Stimulated activated CD4-positive, alpha-beta T cell treated with anti-CD3 and anti-CD28 coated beads, Interleukin-1b, Interleukin-23, amount 100 ng/mL, for 24 hours (primary cell): ENCODE measurements around the gene MTFR1L.

Experiments
- DNase-seq, 4 experiments: peaks; one replicate each; pipeline ENCODE4 v3.0.0-alpha.2; 2020; ENCODE audit warnings: low read depth in 4 of 4, low spot score in 1 of 4

Gene MTFR1L

DNA sequence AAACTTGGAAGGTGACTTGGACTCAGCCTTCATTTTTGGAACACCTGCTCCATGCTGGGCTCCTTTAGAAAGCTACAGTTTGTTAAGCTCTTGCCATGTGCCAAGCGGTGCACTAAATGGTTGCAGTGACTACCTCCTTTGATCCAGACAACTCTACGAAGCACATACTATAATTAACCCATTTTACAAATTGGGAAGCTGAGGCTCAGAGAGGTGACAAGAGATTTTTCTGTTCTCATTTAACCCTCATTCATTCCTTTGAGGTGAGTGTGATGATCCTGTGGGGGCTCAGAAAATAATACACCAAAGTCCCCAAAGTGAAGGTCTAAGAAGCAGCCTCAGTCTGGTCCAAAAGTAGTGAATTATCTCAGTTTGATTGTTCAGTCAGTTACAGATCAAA is 57.4 kb downstream of the MTFR1L start:
- no peak for DNase-seq

DNA sequence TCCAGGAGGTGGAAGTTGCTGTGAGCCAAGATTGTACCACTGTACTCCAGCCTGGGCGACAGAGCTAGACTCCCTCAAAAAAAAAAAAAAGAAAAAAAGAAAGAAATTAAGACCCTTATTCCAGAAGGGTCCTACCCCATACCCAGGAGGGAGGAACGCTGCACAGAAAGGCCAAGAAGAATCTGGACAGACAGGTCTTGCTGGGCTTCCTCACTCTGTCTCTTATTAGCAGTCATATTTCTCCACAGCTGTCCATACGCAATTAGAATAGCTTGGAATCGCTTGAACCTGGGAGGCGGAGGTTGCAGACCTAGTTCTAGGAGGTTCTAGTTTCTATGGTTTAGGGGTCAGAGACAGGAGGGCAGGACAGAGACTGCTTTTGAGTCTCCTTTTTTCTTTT is 58.9 kb downstream of the MTFR1L start:
- DNase-seq: no peak

DNA sequence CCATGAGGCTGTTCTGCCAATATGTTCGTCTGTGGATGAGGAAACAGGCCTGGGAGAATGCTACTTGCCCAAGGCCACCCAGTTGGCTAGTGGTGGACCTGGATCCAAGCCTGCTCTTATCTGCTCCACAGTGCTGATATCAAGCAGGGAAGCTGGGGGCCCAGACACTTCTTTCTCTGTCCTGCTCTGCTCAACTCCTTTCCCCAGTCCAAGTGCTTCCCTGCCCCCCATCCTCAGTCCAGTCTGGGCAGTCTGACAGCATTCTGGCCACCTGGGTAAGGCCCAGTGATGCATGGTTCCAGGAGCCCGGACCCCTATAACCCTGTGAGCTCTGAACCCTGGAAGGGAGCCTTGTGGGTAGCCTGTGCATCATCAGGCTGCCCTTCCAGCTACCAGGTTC is 59.9 kb downstream of the MTFR1L start:
- no peak for DNase-seq

DNA sequence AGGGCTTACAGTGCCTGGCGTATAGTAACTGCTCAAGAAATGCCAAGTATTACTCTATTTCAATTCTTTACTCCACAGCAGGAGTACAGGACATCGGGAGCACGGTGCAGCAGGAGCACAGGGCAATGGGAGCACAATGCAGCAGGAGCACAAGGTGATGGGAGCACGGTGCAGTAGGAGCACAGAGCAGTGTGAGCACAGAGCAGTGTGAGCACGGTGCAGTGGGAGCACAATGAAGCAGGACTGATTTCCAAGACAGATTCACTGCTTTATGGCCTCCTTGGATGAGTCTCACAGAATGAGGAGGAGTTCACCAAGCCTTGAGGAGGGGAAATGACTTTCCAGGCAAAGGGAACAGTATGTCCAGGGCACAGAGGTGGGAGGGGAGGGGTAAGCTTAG is 60.8 kb downstream of the MTFR1L start:
- no peak for DNase-seq

DNA sequence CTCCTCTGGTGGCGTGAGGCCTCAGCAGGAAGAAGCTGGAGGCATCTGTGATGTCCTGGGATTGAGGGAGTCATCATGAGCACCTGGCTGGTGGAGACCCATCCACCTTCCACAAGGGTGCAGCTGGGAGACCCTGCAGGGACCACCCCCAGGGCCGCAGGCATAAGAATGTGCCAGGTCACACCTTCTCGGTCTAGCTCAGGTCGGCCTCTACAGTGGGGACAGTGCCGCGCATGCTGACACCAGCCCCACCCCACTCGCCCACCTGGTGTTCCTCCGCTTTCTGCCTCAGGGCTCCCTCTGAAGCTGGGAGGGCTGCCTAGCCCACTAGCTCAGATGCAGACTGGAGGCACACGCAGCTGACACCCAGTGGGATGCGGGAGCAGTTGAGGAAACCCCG is 61.5 kb downstream of the MTFR1L start:
- DNase-seq: no peak
